GM12878 (cell line): Measurements from ENCODE around the gene PHF14.

Source experiments
- EZH2 ChIP-seq: IDR thresholded peaks from 2 replicates; pipeline ENCODE4 v1.6.1; 2012; ENCODE audit warnings: low read depth, mild to moderate bottlenecking, control low read depth, inconsistent platforms, low read length, borderline replicate concordance; ENCODE audit not compliant: control insufficient read depth
- MTA3 ChIP-seq: IDR thresholded peaks from 2 replicates; pipeline ENCODE4 v1.6.1; 2012; ENCODE audit warnings: low read length, inconsistent platforms, borderline replicate concordance
- POLR2A ChIP-seq: IDR thresholded peaks from 2 replicates; pipeline ENCODE4 v1.6.1; 2011; ENCODE audit warnings: low read depth, mild to moderate bottlenecking, low read length
- POLR2AphosphoS5 ChIP-seq: IDR thresholded peaks from 2 replicates; pipeline ENCODE4 v1.6.1; 2011; ENCODE audit warnings: mild to moderate bottlenecking, low read length, inconsistent platforms
- SMARCA5 ChIP-seq: fragments of 450-650 bp; IDR thresholded peaks from 2 replicates; pipeline ENCODE4 v1.6.1; 2017; ENCODE audit warnings: mild to moderate bottlenecking
- TF ChIP-seq, protein P1 (sequence below), 3 experiments: IDR thresholded peaks in 2 of 3; conservative IDR thresholded peaks in 1 of 3; 2 replicates each; pipeline ENCODE4 v1.5.1; 2011; ENCODE audit warnings: low read depth in 3 of 3, low read length in 3 of 3, mild to moderate bottlenecking in 3 of 3, control low read depth in 2 of 3, moderate library complexity in 2 of 3, inconsistent platforms in 1 of 3, mixed read lengths in 1 of 3; ENCODE audit not compliant: control insufficient read depth in 2 of 3, insufficient read depth in 1 of 3; ENCODE audit errors: extremely low read depth in 1 of 3

DNA sequence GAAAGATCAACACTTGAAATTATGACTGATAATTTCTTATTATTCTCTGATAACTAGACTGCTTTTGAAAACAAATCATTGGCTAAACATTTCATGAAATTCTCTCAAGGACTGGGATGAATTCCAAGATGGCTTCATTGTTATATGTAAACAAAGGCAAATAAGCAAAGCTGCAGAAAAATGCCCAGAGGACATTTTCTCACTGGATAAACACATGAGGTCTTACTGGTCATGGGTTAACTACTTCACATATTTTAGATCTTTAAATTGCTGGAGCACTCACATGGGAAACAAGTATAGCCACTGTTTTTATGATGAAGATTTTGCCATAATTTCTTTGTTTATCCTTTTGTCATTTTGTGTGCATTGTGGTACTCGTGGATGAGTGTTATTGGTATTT, 239.1 kb downstream of the PHF14 start:
- TF ChIP-seq POLR2AphosphoS5 (no peak), POLR2A (no peak), SMARCA5 (no peak), EZH2 (no peak), MTA3 (no peak)
- TF ChIP-seq, protein P1, sequence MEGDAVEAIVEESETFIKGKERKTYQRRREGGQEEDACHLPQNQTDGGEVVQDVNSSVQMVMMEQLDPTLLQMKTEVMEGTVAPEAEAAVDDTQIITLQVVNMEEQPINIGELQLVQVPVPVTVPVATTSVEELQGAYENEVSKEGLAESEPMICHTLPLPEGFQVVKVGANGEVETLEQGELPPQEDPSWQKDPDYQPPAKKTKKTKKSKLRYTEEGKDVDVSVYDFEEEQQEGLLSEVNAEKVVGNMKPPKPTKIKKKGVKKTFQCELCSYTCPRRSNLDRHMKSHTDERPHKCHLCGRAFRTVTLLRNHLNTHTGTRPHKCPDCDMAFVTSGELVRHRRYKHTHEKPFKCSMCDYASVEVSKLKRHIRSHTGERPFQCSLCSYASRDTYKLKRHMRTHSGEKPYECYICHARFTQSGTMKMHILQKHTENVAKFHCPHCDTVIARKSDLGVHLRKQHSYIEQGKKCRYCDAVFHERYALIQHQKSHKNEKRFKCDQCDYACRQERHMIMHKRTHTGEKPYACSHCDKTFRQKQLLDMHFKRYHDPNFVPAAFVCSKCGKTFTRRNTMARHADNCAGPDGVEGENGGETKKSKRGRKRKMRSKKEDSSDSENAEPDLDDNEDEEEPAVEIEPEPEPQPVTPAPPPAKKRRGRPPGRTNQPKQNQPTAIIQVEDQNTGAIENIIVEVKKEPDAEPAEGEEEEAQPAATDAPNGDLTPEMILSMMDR (IDR thresholded peaks at IDR 0.05 in 2 of 3, conservative IDR thresholded peaks at IDR 0.05 in 1 of 3; ENCODE audit: control insufficient read depth in 2 of 3, extremely low read depth in 1 of 3, insufficient read depth in 1 of 3, low read depth in 3 of 3, low read length in 3 of 3), result no peak
